Measurements from ENCODE around the gene CBLC. TPM values are rescaled to one million over a fixed set of nuclear protein-coding genes. Genes with fewer than 3 reads are reported as not detected.

Gene CBLC
- total and polyA plus RNA-seq, 2 of the 4 experiments (the other 2 are of a cell fraction): not detected

DNA sequence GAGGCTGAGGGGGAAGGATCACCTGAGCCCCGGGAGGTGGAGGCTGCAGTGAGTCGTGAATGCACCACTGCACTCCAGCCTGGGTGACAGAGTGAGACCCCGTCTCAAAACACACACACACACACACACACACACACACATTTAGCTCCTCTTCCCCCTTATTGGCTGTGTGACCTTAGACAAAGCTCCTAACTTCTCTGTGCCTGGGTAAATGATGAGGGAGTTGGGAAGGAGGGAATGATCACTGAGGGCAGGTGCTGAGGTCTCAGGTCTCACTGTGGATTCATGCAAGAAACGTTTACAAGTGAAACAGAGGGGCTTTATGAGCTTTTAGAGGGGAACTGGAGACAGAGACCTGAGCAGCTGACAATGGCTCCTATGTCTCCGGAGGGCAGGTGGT lies 46.1 kb upstream of the CBLC start:
- POLR2A ChIA-PET (ENCODE audit: unreplicated experiment): no interaction called here
- Histone ChIP-seq H4K8ac (ENCODE audit: low read depth in 2 of 2, low read length in 2 of 2) (no peak overlapping the region), H3K27ac (ENCODE audit: insufficient read depth, low read length) (no peak overlapping the region), H3K4me1 (ENCODE audit: control insufficient read depth, insufficient read depth, low read length) (peaks cover 1% of the 10 kb centered on the region; the same call in 1 of the 2 replicates), H3K4me3 (ENCODE audit: insufficient read depth, low read depth, low read length) (no peak overlapping the region), H2BK120ac (ENCODE audit: low read depth, low read length) (no peak overlapping the region), H2AK9ac (replicated peaks; ENCODE audit: low read depth, low read length, poor library complexity) (no peak overlapping the region), H3K23ac (ENCODE audit: low read depth, low read length) (no peak overlapping the region), H3K4me2 (ENCODE audit: low read depth, low read length) (no peak overlapping the region), H4K5ac (ENCODE audit: low read depth, low read length) (no peak overlapping the region), H3K56ac (ENCODE audit: extremely low read depth, insufficient read depth, low read length) (no peak overlapping the region), H3K9me1 (ENCODE audit: insufficient read depth, low read length) (0 out of 2 replicates have a peak, but pooled peaks cover 3% of the 10 kb centered on the region), H3K14ac (replicated peaks; ENCODE audit: low read depth, low read length) (no peak overlapping the region), H3K36me3 (ENCODE audit: control insufficient read depth, insufficient read depth, low read length) (no peaks in the 10 kb centered on the region), H3K9ac (ENCODE audit: low read depth, low read length) (no peak overlapping the region), H4K20me1 (ENCODE audit: insufficient read depth, low read length) (no peaks in the 10 kb centered on the region), H2AFZ (replicated peaks; ENCODE audit: low read length, poor library complexity) (no peak overlapping the region), H2AK5ac (ENCODE audit: low read depth, low read length) (peak overlapping the region; percentile 30; the same call in 1 of the 2 replicates), H2BK15ac (ENCODE audit: low read depth, low read length) (no peak overlapping the region), H3K27me3 (ENCODE audit: control insufficient read depth, insufficient read depth, low read length) (no peaks in the 10 kb centered on the region), H3K9me3 (ENCODE audit: control insufficient read depth, insufficient read depth, low read length) (no peaks in the 10 kb centered on the region), H3K4ac (ENCODE audit: low read depth, low read length) (no peak overlapping the region; the same call in 1 of the 2 replicates), H4K91ac (ENCODE audit: insufficient read depth, low read depth, low read length) (no peak overlapping the region), H2BK5ac (ENCODE audit: low read depth, low read length, poor library complexity, severe bottlenecking) (no peak overlapping the region), H3K79me1 (ENCODE audit: low read depth in 1 of 2, low read length in 2 of 2) (no peaks in the 10 kb centered on the region), H2BK20ac (ENCODE audit: low read depth, low read length) (no peak overlapping the region), H3K18ac (ENCODE audit: low read depth, low read length) (no peak overlapping the region)
- ATAC-seq (ENCODE audit: low read depth) (no peak), DNase-seq (no peak)
- in situ Hi-C loops (cut with MboI; ENCODE audit: low sequenced_read_pairs) (no loop called here), intact Hi-C loops (cut with micrococcal nuclease) (no loop called here), dilution Hi-C loops (cut with HindIII; ENCODE audit: low sequenced_read_pairs, unreplicated experiment) (no loop called here)
- WGBS, 2 experiments (ENCODE audit: extremely low coverage in 2 of 2, insufficient read length in 1 of 2): 50% methylated on average over 2 of the region's 5 CpGs; no CpG with 5 or more reads in 1 of the 2 experiments
- CTCF ChIA-PET: no interaction called here
- TF ChIP-seq, protein P1, sequence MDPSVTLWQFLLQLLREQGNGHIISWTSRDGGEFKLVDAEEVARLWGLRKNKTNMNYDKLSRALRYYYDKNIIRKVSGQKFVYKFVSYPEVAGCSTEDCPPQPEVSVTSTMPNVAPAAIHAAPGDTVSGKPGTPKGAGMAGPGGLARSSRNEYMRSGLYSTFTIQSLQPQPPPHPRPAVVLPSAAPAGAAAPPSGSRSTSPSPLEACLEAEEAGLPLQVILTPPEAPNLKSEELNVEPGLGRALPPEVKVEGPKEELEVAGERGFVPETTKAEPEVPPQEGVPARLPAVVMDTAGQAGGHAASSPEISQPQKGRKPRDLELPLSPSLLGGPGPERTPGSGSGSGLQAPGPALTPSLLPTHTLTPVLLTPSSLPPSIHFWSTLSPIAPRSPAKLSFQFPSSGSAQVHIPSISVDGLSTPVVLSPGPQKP (IDR thresholded peaks at IDR 0.05; ENCODE audit: borderline replicate concordance, low read depth, low read length): no peak
- no peak for TF ChIP-seq RCOR1 (IDR thresholded peaks at IDR 0.05; ENCODE audit: insufficient replicate concordance, low read length)
- no peak for TF ChIP-seq BHLHE40 (IDR thresholded peaks at IDR 0.05; ENCODE audit: low read depth, low read length)
- TF ChIP-seq, protein P2, sequence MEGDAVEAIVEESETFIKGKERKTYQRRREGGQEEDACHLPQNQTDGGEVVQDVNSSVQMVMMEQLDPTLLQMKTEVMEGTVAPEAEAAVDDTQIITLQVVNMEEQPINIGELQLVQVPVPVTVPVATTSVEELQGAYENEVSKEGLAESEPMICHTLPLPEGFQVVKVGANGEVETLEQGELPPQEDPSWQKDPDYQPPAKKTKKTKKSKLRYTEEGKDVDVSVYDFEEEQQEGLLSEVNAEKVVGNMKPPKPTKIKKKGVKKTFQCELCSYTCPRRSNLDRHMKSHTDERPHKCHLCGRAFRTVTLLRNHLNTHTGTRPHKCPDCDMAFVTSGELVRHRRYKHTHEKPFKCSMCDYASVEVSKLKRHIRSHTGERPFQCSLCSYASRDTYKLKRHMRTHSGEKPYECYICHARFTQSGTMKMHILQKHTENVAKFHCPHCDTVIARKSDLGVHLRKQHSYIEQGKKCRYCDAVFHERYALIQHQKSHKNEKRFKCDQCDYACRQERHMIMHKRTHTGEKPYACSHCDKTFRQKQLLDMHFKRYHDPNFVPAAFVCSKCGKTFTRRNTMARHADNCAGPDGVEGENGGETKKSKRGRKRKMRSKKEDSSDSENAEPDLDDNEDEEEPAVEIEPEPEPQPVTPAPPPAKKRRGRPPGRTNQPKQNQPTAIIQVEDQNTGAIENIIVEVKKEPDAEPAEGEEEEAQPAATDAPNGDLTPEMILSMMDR (conservative IDR thresholded peaks at IDR 0.05; ENCODE audit: low read depth, low read length): no peak
- no peak for TF ChIP-seq NFE2L2 (IDR thresholded peaks at IDR 0.05; ENCODE audit: low read depth, low read length)
- no peak for TF ChIP-seq SMC3 (IDR thresholded peaks at IDR 0.05; ENCODE audit: low read depth, low read length)
- TF ChIP-seq MXI1 (IDR thresholded peaks at IDR 0.05; ENCODE audit: borderline replicate concordance, low read depth, low read length): no peak
- TF ChIP-seq, protein P3, sequence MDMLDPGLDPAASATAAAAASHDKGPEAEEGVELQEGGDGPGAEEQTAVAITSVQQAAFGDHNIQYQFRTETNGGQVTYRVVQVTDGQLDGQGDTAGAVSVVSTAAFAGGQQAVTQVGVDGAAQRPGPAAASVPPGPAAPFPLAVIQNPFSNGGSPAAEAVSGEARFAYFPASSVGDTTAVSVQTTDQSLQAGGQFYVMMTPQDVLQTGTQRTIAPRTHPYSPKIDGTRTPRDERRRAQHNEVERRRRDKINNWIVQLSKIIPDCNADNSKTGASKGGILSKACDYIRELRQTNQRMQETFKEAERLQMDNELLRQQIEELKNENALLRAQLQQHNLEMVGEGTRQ (IDR thresholded peaks at IDR 0.05; ENCODE audit: low read depth, low read length): no peak
- no peak for TF ChIP-seq RFX5 (IDR thresholded peaks at IDR 0.05; ENCODE audit: low read depth, low read length)
- no peak for TF ChIP-seq MAFK (IDR thresholded peaks at IDR 0.05; ENCODE audit: low read depth, low read length)
- TF ChIP-seq CHD1 (IDR thresholded peaks at IDR 0.05; ENCODE audit: low read depth, low read length): no peak
- BruUV-seq (replicated peaks): no TSS peak

Data from IMR-90 (cell line).